HEK293 (cell line): Measurements from ENCODE around the gene UCK1.

Source experiments
- TF ChIP-seq, protein P1 (sequence below): fragments of 450-650 bp; formaldehyde crosslinking; IDR thresholded peaks from 2 replicates; pipeline ENCODE4 v1.5.1; 2016; ENCODE audit warnings: missing biosample characterization, missing genetic modification characterization
- TF ChIP-seq, protein P2 (sequence below): fragments of 450-650 bp; formaldehyde crosslinking; IDR thresholded peaks from 2 replicates; pipeline ENCODE4 v1.5.1; 2017; ENCODE audit warnings: missing biosample characterization, missing genetic modification characterization

DNA sequence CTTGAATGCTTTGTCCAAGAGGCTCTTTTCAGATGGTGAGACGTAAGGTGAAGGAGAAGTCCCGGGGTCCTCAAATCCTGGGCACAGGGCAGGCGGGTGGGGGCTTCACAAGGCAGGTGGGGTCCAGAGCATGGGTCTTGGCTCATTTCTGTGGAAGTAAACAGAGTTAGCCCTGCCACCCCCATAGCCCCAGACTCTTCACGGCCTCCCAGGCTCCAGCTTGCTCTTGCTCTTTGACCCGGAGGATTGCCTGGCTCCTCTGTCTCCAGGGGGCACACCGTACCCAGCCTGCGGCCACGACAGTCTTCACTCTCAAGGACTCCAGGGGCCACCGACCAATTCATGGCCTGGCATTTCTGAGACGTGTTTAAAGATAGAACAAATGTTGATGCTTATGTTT is 57.2 kb downstream of the UCK1 start:
- TF ChIP-seq, protein P1, sequence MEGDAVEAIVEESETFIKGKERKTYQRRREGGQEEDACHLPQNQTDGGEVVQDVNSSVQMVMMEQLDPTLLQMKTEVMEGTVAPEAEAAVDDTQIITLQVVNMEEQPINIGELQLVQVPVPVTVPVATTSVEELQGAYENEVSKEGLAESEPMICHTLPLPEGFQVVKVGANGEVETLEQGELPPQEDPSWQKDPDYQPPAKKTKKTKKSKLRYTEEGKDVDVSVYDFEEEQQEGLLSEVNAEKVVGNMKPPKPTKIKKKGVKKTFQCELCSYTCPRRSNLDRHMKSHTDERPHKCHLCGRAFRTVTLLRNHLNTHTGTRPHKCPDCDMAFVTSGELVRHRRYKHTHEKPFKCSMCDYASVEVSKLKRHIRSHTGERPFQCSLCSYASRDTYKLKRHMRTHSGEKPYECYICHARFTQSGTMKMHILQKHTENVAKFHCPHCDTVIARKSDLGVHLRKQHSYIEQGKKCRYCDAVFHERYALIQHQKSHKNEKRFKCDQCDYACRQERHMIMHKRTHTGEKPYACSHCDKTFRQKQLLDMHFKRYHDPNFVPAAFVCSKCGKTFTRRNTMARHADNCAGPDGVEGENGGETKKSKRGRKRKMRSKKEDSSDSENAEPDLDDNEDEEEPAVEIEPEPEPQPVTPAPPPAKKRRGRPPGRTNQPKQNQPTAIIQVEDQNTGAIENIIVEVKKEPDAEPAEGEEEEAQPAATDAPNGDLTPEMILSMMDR (tag by site-specific recombination): no peak
- TF ChIP-seq, protein P2, sequence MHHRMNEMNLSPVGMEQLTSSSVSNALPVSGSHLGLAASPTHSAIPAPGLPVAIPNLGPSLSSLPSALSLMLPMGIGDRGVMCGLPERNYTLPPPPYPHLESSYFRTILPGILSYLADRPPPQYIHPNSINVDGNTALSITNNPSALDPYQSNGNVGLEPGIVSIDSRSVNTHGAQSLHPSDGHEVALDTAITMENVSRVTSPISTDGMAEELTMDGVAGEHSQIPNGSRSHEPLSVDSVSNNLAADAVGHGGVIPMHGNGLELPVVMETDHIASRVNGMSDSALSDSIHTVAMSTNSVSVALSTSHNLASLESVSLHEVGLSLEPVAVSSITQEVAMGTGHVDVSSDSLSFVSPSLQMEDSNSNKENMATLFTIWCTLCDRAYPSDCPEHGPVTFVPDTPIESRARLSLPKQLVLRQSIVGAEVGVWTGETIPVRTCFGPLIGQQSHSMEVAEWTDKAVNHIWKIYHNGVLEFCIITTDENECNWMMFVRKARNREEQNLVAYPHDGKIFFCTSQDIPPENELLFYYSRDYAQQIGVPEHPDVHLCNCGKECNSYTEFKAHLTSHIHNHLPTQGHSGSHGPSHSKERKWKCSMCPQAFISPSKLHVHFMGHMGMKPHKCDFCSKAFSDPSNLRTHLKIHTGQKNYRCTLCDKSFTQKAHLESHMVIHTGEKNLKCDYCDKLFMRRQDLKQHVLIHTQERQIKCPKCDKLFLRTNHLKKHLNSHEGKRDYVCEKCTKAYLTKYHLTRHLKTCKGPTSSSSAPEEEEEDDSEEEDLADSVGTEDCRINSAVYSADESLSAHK (tag by site-specific recombination): no peak
